Fibroblast of skin of left quadriceps (primary cell): Measurements from ENCODE around the gene SPATA31C2.
A peak's percentile ranks its signal among the peaks of the same experiment; 100 is the strongest.
"Not testable (repeated sequence)": the region's sequence is repeated elsewhere in the genome, so short reads cannot be mapped to it uniquely, and the experiment has no call there.

Source experiments
- DNase-seq, 2 experiments: peaks; one replicate each; pipeline ENCODE4 v3.0.0-alpha.2; 2013; ENCODE audit warnings: low read depth in 2 of 2

Gene SPATA31C2

GRCh38 chr9:88127700-88128300 lies 10.5 kb downstream of the SPATA31C2 start:
- not testable (repeated sequence) for DNase-seq

- DNase-seq, result not testable (repeated sequence)
These were observed 14.9 kb downstream of the SPATA31C2 start for GRCh38 chr9:88123413-88123812.

- not testable (repeated sequence) for DNase-seq
These were observed 20.2 kb downstream of the SPATA31C2 start for GRCh38 chr9:88118121-88118520.

- DNase-seq, result not testable (repeated sequence)
These were observed 23.2 kb downstream of the SPATA31C2 start for GRCh38 chr9:88114968-88115612.

GRCh38 chr9:88114283-88114967 lies 23.9 kb downstream of the SPATA31C2 start:
- DNase-seq, result not testable (repeated sequence)

DNA sequence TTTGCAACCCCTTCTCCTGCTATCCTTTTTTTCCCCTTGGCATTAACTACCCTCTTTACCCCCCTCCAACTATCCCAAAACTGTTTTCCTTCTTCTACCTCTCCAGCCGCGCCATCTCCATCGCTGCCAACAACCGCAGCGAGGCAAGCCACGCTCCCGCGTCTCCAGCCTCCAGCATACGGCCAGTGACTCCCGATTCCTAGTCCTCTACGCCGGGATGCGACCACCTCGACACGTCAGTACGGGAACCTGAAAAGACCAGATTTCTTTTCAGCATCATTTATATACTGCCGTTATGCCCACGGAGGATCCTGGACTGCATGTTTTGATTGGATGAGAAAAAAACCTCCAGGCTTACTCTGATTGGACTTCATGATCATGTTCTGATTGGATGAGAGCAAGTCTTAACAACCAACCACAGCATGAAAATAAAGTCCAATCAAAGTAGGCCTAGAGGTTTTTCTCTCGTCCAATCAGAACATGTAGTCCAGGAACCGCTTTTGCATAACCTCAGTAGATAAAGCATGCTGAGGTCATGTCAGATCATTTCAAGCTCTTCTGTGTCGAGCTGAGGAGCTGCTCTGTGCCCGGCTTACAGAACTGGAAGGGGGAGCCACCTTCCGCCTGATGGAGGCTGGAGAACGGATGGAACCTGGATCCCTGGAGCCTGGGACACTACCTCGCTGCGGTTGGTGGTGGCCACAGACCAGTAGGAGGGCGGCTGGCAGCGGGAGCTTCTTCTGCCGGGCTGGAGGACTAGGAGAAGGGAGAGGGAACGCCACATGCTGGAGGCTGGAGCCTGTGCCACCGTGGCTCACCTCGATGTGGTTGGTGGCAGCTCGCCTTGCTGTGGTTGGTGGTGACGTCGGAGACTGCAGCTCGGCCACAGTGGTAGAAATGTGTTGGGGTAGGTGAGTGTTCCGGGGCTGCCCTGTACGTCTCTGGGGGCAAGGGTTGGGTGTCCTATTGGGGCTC lies 24.8 kb downstream of the SPATA31C2 start:
- not testable (repeated sequence) for DNase-seq

- no peak for DNase-seq
These were observed 28.2 kb downstream of the SPATA31C2 start for GRCh38 chr9:88110026-88110425.

GRCh38 chr9:88108779-88109178 lies 29.5 kb downstream of the SPATA31C2 start:
- DNase-seq, result no peak

GRCh38 chr9:88106492-88106891 lies 31.8 kb downstream of the SPATA31C2 start:
- peak; percentile 9 to 11 for DNase-seq

DNA sequence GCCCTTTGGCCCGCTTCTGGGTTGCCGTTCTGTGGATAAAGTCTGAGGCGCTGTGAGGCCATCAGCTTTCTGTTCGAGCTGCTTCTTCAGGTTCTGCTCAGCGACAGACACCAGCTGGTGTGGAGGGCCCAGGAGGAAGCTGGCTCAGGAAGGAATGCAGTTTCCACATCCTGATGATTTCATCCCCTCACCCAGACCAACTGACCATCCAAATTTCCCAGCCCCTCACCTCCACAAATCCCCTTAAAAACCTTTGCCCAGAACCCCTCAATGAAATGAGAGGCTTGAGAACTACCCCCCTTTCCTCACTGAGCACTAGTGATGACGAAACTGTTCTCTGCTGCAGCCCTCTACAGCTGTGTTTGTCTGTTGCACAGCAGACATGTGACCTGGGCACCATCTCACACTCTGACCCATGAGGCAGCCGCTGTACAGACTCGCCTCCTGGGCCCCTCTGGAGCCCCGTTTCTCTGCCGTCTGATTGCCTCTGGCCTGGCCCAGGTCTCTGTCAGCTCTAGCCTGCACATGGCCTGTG lies 45.4 kb downstream of the SPATA31C2 start:
- no peak for DNase-seq

GRCh38 chr9:88090151-88090581 lies 48.1 kb downstream of the SPATA31C2 start:
- no peak for DNase-seq

DNA sequence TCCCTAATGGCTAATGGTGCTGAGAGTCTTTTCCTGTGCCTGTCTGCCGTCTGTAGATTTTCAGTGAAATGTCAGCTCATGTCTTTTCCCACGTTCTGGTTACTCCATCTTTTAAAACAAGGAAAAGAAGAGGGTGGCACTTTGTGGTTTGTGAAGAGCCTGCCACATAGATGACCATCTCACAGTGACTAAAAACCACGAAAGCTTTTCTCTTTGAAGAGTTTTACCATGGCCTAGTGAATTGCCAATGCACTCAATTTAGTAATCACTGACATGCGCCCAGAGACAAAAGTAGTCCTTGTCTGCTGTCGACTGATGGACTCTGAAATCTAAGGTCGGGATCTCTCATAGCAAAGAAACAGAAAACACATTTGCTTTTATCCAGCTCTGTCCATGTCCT lies 50.4 kb downstream of the SPATA31C2 start:
- DNase-seq, result no peak

DNA sequence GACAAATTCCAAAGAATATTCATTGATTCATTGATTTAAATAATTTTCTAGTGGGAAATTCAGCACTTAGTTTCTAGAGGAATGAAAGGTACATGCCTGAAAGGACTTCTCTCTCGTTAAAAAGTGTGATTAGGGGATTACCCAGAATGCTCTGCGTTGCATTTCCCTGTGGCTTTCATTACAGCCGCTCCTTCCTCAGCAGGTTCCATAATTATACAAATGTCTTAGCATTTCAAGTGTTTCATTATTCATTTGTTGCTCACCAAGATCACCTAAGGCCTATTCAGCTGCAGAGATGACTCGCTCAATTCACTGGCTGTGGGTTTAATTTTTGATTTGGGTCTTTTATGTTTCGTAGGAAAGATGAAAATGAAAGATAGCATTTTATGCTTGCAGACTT lies 52.8 kb downstream of the SPATA31C2 start:
- no peak for DNase-seq

DNA sequence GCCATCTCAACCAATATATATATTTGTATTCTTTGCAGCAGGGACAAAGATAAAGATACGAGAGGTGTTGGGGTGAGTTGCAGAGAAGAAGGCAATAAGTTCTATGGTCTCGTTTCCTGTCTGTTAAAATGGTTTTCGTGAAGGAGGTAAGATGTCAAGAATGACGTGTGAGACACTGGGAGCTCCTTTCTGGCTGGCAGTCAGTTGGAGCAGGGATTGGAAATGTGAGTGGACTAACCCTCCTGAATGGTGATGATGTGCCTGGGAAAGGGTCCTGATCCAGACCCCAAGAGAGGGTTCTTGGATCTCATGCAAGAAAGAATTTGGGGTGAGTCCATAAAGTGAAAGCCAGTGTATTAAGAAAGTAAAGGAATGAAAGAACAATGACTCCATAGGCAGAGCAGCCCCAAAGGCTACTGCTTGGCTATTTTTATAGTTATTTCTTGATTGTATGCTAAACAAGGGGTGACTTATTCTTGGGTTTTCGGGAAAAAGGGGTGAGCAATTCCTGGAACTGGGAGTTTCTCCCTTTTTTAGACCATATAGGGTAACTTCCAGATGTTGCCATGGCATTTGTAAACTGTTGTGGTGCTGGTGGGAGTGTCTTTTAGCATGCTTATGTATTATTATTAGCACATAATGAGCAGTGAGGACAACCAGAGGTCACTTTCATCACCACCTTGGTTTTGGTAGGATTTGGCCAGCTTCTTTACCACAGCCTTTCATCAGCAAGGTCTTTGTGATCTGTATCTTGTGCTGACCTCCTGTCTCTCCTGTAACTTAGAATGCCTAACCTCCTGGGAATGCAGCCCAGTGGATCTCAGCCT lies 53.7 kb downstream of the SPATA31C2 start:
- DNase-seq, result no peak
